Right cardiac atrium (tissue), 5 donors: ENCODE data around the gene FXR2. TPM values are rescaled to one million over a fixed set of nuclear protein-coding genes. Genes with fewer than 3 reads are reported as not detected.

ENCODE experiments used
- ATAC-seq, 2 donors: fragments of 200-7000 bp; cut with Tn5 transposase; one replicate each; pipeline versions ENCODE4 v1.8.0 to v1.9.1; 2020; ENCODE audit warnings: moderate library complexity in 2 of 2, mild to moderate bottlenecking in 1 of 2
- DNase-seq, 3 donors: peaks; one replicate each; pipeline ENCODE4 v3.0.0-alpha.2; 2020
- H3K27ac ChIP-seq: one replicate; pipeline ENCODE4 v1.5.1; 2013; ENCODE audit warnings: mild to moderate bottlenecking, low read length, control low read depth, moderate library complexity
- H3K27me3 ChIP-seq: one replicate; pipeline ENCODE4 v1.6.1; 2013; ENCODE audit not compliant: control insufficient read depth, insufficient read depth
- H3K4me1 ChIP-seq: one replicate; pipeline ENCODE4 v1.6.1; 2013; ENCODE audit warnings: low read length; ENCODE audit not compliant: control insufficient read depth, insufficient read depth
- H3K4me3 ChIP-seq: one replicate; pipeline ENCODE4 v1.5.1; 2013; ENCODE audit warnings: low read length, control low read depth
- H3K9me3 ChIP-seq: one replicate; pipeline ENCODE4 v1.6.1; 2013; ENCODE audit warnings: low read length; ENCODE audit not compliant: control insufficient read depth
- WGBS: extraction: QIAGEN DNeasy Blood & Tissue Kit; methylation state at CpG from one replicate; pipeline ENCODE4 v1.1.7; 2013; 5-methylcytosine and 5-hydroxymethylcytosine counted together
- intact Hi-C, 4 donors: fragments of 100-400 bp; cut with DNase I; formaldehyde crosslinking; loops; one replicate each; pipeline versions ENCODE4 v1.11.0 to v1.14.0; 2022 to 2023
- polyA plus RNA-seq: library from polyadenylated mRNA; stranded (reverse); fragments of 200-250 nt; gene quantifications from one replicate; pipeline ENCODE4 v1.2.3, GENCODE V29; 2013
- total RNA-seq, 4 donors: library from RNA; stranded (reverse); fragmentation: NEBNext Ultra II Directional; extraction: Animal tissue kit (Norgen Biotek cat#: 25700); gene quantifications; one replicate each; pipeline ENCODE4 v1.2.1, GENCODE V29; 2021
- donor health status: healthy with polysubstance abuse.
- donor health status: DM: no; HTN: yes; CAD: no.
- donor health status: DM: no; HTN: no; CAD: no.
- donor health status: DM: no; HTN: yes; CAD: no; lungs with severe emphysema.
- donor health status: DM: yes; HTN: yes; CAD: no.

FXR2 gene
- total and polyA plus RNA-seq, 5 donors, result 78.9 to 109 (median 79.6) TPM

DNA sequence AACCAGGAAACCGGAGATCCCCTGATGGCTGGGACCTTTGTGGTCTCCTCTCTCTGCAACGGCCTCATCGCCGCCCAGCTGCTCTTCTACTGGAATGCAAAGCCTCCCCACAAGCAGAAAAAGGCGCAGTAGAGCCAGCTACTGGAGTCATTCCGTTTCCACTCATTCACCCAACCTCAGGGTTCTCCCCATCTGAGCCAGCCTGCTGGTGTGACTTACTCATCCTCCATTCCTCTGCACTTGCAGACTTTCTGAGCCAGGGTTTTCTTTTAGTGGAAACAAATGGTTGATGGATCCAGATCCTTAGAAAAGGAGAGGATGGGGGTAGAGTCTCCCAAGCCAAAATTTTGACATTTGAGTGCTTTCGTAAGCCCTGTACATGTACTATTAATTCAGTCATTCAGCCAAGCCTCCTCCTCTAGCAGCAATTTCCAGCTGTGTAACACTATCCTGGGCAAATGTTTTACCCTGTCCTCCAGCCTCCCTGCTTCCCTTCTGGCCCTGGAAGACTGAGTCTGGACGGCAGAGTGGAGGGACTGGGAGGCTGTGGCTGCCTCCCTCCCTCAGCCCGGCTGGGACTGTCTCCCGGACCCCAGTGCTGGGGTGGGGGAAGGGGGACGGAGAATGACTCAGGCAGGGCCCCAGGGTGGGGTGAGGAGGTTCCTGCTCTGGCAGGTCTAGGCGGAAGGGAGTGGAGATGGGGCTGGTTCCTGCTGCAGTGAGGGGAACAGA is 27.1 kb downstream of the FXR2 start:
- Histone ChIP-seq H3K4me3 (no peak overlapping the region), H3K9me3 (no peaks in the 10 kb centered on the region)
- intact Hi-C loops, result loop anchor here in 2 of 4 donors (10.0 kb wide), 2 partner anchors 97 to 233 kb away; partner anchors contain the start of genes KCTD11 (in 1 of the 2), TMEM95 (in 1 of the 2), TP53 (in 1 of the 2) and WRAP53 (in 1 of the 2)

GRCh38 chr17:7586673-7587419 is 27.9 kb downstream of the FXR2 start:
- H3K9me3 ChIP-seq, result no peaks in the 10 kb centered on the region
- H3K27me3 ChIP-seq, result no peaks in the 10 kb centered on the region
- ATAC-seq (no peak), DNase-seq (no peak)
- 71% methylated on average over 9 of the region's 9 CpGs for WGBS
- H3K4me3 ChIP-seq, result no peak overlapping the region
- intact Hi-C loops, result loop anchor here in 2 of 4 donors (10.0 kb wide), 2 partner anchors 98 to 232 kb away; partner anchors contain the start of genes KCTD11 (in 1 of the 2), TMEM95 (in 1 of the 2), TP53 (in 1 of the 2) and WRAP53 (in 1 of the 2)
- peaks cover 13% of the 10 kb centered on the region for H3K4me1 ChIP-seq
- H3K27ac ChIP-seq, result peak overlapping the region; percentile 55

More for the DNA sequence above, 27.1 kb downstream of the FXR2 start:
- ATAC-seq, result no peak
- Histone ChIP-seq H3K27me3 (no peaks in the 10 kb centered on the region), H3K4me1 (peaks cover 7% of the 10 kb centered on the region), H3K27ac (peak overlapping the region; percentile 55)
- 63% methylated on average over 12 of the region's 12 CpGs for WGBS
- no peak for DNase-seq

DNA sequence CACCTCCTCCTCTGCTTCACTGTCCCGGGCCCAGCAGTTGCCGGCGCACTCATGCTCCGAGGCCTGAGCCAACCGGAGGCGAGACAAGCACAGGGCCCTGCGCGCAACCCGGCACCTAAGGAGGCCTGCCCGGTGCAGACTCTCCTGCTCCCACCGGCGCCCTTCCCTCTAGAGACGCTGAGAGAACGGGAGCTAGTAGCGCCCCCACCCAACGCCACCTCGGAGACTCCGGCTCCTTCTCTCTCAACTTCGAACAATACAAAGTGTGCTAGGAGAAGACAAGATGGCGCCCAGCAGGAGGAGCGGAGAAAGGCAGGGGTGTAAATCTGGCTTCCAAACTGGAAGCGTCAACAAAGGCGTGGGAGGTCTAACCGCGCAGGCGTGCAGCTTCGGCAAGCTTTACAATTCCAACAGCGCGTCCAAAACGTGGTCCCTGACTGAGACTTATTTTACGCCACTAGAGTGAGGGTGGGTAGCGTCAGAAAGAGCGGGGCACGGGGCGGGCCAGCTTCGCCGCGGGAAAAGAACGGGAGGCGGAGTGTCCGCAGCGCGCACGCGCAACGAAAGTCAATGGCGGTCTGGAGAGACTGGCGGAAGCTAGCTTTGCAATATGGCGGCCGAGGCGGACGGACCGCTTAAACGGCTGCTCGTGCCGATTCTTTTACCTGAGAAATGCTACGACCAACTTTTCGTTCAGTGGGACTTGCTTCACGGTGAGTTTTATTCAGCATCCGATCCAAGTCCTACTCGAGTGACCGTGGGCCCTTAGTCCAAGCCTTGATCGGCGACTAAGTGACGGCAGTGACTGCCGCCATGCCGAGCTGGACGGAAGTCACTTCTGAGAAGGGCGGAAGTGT is 31.2 kb downstream of the FXR2 start, which contains the start of gene MPDU1:
MPDU1 (plus strand) TSS at position 600 of the 857 bp plus-strand sequence; CDS start at position 611, 11 bp downstream.
- intact Hi-C loops, result loop anchor here in 2 of 4 donors (10.0 kb wide), 2 partner anchors 101 to 229 kb away; partner anchors contain the start of genes KCTD11 (in 1 of the 2), TMEM95 (in 1 of the 2), TP53 (in 1 of the 2) and WRAP53 (in 1 of the 2)
- DNase-seq, result peak; percentile 98 to 99 (median 99)
- ATAC-seq, result peak; percentile 82 to 87
- Histone ChIP-seq H3K9me3 (no peaks in the 10 kb centered on the region), H3K4me3 (peak within 1 kb of the TSS; percentile 69), H3K27ac (peak within 1 kb of the TSS; percentile 88), H3K4me1 (peaks cover 19% of the 10 kb centered on the region), H3K27me3 (no peaks in the 10 kb centered on the region)
- 13% methylated on average over 69 of the region's 69 CpGs for WGBS

GRCh38 chr17:7582396-7583252 is 32.1 kb downstream of the FXR2 start:
- H3K4me3 ChIP-seq, result peak overlapping the region; percentile 3
- ATAC-seq, result peak in 1 of 2 donors; percentile 0
- peak overlapping the region; percentile 73 for H3K27ac ChIP-seq
- no peaks in the 10 kb centered on the region for H3K9me3 ChIP-seq
- 86% methylated on average over 36 of the region's 36 CpGs for whole genome bisulfite sequencing
- no peaks in the 10 kb centered on the region for H3K27me3 ChIP-seq
- intact Hi-C loops, result loop anchor here in 2 of 4 donors (10.0 kb wide), 2 partner anchors 102 to 228 kb away; partner anchors contain the start of genes KCTD11 (in 1 of the 2), TMEM95 (in 1 of the 2), TP53 (in 1 of the 2) and WRAP53 (in 1 of the 2)
- peak; percentile 50 to 83 (median 78) for DNase-seq
- H3K4me1 ChIP-seq, result peaks cover 19% of the 10 kb centered on the region

- H3K27me3 ChIP-seq, result no peaks in the 10 kb centered on the region
- peak overlapping the region; percentile 5 for H3K27ac ChIP-seq
- DNase-seq (no peak), ATAC-seq (no peak)
- 77% methylated on average over 23 of the region's 23 CpGs for WGBS
- intact Hi-C loops, result loop anchor here in 2 of 4 donors (10.0 kb wide), 2 partner anchors 104 to 226 kb away; partner anchors contain the start of genes KCTD11 (in 1 of the 2), TMEM95 (in 1 of the 2), TP53 (in 1 of the 2) and WRAP53 (in 1 of the 2)
- H3K4me3 ChIP-seq, result no peak overlapping the region
- H3K9me3 ChIP-seq, result no peaks in the 10 kb centered on the region
- peaks cover 19% of the 10 kb centered on the region for H3K4me1 ChIP-seq
These were observed 33.8 kb downstream of the FXR2 start for GRCh38 chr17:7580604-7581575.

GRCh38 chr17:7579834-7580603 is 34.7 kb downstream of the FXR2 start:
- intact Hi-C loops, result loop anchor here in 2 of 4 donors (10.0 kb wide), 2 partner anchors 105 to 225 kb away; partner anchors contain the start of genes KCTD11 (in 1 of the 2), TMEM95 (in 1 of the 2), TP53 (in 1 of the 2) and WRAP53 (in 1 of the 2)
- 64% methylated on average over 12 of the region's 12 CpGs for WGBS
- no peaks in the 10 kb centered on the region for H3K9me3 ChIP-seq
- peaks cover 22% of the 10 kb centered on the region for H3K4me1 ChIP-seq
- H3K27ac ChIP-seq, result peak overlapping the region; percentile 68
- H3K4me3 ChIP-seq, result no peak overlapping the region
- no peak for ATAC-seq
- H3K27me3 ChIP-seq, result no peaks in the 10 kb centered on the region
- DNase-seq, result no peak

DNA sequence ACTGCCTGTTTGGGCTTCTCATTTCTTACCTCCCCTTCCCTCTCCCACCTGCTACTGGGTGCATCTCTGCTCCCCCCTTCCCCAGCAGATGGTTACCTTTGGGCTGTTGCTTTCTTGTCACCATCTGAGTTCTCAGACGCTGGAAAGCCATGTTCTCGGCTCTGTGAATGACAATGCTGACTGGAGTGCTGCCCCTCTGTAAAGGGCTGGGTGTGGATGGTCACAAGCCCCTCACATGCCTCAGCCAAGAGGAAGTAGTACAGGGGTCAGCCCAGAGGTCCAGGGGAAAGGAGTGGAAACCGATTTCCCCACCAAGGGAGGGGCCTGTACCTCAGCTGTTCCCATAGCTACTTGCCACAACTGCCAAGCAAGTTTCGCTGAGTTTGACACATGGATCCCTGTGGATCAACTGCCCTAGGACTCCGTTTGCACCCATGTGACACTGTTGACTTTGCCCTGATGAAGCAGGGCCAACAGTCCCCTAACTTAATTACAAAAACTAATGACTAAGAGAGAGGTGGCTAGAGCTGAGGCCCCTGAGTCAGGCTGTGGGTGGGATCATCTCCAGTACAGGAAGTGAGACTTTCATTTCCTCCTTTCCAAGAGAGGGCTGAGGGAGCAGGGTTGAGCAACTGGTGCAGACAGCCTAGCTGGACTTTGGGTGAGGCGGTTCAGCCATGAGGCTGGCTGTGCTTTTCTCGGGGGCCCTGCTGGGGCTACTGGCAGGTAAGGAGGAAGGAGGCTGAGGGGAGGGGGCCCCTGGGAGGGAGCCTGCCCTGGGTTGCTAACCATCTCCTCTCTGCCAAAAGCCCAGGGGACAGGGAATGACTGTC is 35.5 kb downstream of the FXR2 start, which contains the start of gene CD68:
CD68 (plus strand) TSS at position 638 of the 833 bp plus-strand sequence; CDS start at position 678, 40 bp downstream.
- Histone ChIP-seq H3K9me3 (no peaks in the 10 kb centered on the region), H3K27me3 (no peaks in the 10 kb centered on the region), H3K27ac (peak within 1 kb of the TSS; percentile 68), H3K4me3 (no peak within 1 kb of the TSS), H3K4me1 (peaks cover 22% of the 10 kb centered on the region)
- DNase-seq (peak; percentile 76 to 81 (median 80)), ATAC-seq (peak; percentile 54 to 68)
- intact Hi-C loops, result no loop called here
- 19% methylated on average over 7 of the region's 7 CpGs for WGBS
